ENCODE data around the gene ADAP1.

ADAP1 gene

GRCh38 chr7:919114-919442 lies 35.4 kb downstream of the ADAP1 start:
- no peak for DNase-seq (ENCODE audit: low read depth)
- H3K4me3 ChIP-seq (ENCODE audit: low read length): no peak overlapping the region
- no peak for TF ChIP-seq CTCF (conservative IDR thresholded peaks at IDR 0.05; ENCODE audit: low read length)

GRCh38 chr7:918441-919113 lies 35.9 kb downstream of the ADAP1 start:
- no peak for TF ChIP-seq CTCF (conservative IDR thresholded peaks at IDR 0.05; ENCODE audit: low read length)
- no peak overlapping the region for H3K4me3 ChIP-seq (ENCODE audit: low read length)
- DNase-seq (ENCODE audit: low read depth): no peak

DNA sequence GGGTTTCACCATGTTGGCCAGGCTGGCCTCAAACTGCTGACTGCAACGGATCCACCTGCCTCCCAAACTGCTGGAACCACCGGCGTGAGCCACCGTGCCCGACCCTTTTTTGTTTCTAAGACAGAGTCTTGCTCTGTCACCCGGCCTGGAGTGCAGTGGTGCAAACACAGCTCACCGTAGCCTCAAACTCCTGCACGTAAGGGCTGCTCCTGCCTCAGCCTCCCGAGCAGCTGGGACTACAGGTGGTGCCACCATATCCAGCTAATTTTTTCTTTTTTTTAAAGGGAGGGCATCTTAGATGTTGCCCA lies 36.4 kb downstream of the ADAP1 start:
- DNase-seq (ENCODE audit: low read depth): no peak
- no peak overlapping the region for H3K4me3 ChIP-seq (ENCODE audit: low read length)
- no peak for TF ChIP-seq CTCF (conservative IDR thresholded peaks at IDR 0.05; ENCODE audit: low read length)

GRCh38 chr7:917255-918117 lies 37.0 kb downstream of the ADAP1 start:
- TF ChIP-seq CTCF (conservative IDR thresholded peaks at IDR 0.05; ENCODE audit: low read length): no peak
- no peak for DNase-seq (ENCODE audit: low read depth)
- H3K4me3 ChIP-seq (ENCODE audit: low read length): no peak overlapping the region

GRCh38 chr7:916291-916941 lies 38.1 kb downstream of the ADAP1 start:
- TF ChIP-seq CTCF (conservative IDR thresholded peaks at IDR 0.05; ENCODE audit: low read length): no peak
- H3K4me3 ChIP-seq (ENCODE audit: low read length): no peak overlapping the region
- DNase-seq (ENCODE audit: low read depth): no peak

DNA sequence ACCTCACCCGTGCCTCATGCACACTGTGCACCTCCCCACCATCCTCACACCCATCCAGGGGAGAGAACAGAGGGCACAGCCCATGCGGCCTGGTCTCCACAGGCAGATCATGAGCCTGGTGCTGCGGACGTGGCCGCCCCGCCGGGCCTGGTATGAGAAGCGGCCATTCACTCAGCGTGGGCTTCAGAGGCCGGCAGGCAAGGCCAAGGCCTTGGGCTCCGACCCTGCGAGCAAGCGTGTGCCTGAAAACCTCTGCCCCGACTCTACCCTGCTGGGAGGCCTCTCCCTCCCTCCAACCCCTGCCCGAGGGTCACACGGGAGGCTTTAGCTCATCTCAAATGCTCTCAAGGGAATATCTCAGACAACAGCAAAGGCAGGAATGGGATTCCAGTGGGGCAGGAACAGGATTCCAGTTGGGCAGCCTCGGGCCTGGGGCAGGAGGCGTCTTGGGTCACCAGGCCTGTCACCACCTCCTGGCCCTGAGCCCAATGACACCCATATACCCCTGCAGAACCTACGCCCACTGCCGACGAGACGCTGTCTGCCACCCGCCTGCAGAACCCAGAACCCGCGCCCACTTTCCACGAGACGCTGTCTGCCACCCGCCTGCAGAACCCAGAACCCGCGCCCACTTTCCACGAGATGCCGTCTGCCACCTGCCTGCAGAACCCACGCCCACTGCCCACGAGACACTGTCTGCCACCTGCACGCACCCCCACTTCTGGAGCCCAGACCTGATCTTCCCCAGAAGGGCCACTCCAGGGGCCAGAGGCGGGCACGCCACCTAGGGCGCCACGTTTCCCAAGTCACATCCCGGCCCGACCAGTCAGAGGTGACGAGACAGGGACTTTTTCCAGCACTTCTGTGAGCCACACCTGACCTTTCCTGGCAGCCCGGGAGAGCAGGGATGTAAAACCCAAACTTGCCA lies 38.9 kb downstream of the ADAP1 start:
- no peak overlapping the region for H3K4me3 ChIP-seq (ENCODE audit: low read length)
- no peak for TF ChIP-seq CTCF (conservative IDR thresholded peaks at IDR 0.05; ENCODE audit: low read length)
- no peak for DNase-seq (ENCODE audit: low read depth)
